Measurements from ENCODE around the gene STMND1.

The STMND1 gene

DNA sequence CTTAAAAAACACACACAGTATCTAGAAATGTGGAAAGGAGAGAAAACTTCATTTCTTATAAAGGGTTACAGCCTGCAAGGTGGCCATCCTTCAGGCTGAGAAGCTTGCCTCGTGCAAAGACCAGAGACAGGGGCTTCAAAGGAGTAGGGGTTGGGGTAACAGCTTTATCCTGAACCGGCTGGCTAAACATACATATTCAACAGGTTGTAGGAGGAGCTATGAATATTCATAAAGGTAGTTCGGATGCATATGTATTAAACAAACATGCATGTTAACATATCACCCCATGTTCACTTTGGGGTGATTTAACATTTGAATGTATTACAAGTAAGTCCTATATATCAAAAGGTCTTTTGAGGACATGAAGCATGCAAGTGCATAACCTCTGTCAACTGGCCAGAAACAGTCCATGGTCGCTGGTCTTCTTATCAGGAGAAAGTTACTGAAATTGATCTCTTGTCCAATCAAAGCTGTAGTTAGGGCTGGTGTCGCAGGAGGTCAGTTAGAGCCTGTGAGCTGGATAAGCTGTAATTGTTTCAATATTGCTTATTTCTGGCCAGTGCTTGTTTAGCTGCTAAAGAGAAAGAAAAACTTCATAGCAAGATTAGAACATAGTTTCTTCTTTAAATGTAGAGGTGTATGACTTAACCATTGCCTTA, 2.3 kb upstream of the STMND1 start:
- no peak for FAIRE-seq

GRCh38 chr6:17100806-17101205, 1.0 kb upstream of the STMND1 start:
- no peak for FAIRE-seq

GRCh38 chr6:17102258-17102870, 514 bp downstream of the STMND1 start:
- no peak for FAIRE-seq

DNA sequence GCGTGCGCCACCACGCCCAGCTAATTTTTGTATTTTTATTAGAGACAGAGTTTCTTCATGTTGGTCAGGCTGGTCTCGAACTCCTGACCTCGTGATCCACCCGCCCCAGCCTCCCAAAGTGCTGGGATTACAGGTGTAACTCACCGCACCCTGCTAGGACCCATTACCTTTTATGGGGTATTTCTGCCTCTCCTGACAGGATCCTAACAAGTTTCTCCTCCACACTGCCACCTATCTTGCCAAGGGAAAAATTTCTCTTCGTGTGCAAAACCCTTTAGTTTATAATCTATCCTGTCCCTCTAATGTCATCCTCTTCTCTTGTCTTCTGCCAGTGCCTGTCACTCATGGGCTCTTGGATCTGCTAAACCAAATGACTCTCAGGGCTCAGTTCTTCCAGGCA, 1.9 kb downstream of the STMND1 start:
- FAIRE-seq, result no peak

- FAIRE-seq, result peak; percentile 95
Measured at GRCh38 chr6:17107863-17108262, 6.0 kb downstream of the STMND1 start.

GRCh38 chr6:17115251-17116116, 13.6 kb downstream of the STMND1 start:
- peak; percentile 99 for FAIRE-seq

DNA sequence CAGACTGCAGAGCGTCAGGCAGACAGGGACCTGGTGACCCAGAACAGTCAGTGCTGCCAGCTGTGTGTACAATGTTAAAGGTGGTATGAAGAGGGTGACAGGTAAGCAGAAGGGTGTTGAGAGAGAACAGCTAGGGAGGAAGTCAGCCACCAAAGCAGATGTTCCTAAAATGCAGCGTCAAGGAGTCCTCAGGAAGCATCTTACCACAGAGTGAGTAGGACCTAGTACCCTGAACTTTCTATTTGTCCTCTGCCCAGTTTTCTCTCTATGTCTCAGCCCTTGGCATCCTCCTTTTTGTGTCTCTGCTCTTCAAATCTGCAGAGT, 14.2 kb downstream of the STMND1 start:
- no peak for FAIRE-seq

DNA sequence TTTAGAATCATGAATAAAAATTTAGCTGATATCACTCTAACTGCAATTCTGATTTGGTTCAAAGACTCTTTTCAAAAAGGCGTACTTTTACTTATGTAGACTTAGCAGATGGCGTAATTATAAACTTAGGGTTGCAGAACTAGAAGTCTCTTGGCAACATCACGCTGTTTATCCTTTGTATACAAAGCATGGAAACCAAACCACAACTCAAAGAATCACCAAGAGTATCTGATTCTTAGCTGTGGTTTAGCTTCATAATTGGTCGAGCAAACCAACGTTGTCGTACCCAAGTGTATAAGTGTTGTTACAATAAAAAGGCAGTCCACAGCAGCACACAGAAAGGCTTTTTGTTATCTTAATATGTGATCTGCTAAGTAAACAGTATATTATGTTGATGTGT, 18.2 kb downstream of the STMND1 start:
- FAIRE-seq, result no peak

DNA sequence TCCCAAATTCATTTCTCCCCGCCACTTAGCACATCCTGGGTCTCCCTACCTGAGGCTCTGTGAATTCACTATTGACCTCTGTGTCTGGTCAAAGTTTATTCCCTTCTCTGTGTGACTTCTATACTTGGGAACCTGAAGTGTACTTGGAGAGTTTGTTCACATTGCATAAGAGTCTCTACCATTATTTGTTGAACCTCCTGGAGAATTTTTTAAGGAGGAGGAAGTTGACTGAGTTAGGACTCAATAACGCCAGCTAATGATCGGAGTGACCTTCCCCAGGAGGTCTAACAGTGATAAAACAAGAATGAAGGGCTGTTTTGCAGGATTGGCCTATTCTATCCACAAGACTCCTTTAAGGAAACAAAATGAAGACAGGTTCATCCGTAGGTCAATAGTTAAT, 23.6 kb downstream of the STMND1 start:
- FAIRE-seq, result no peak

- no peak for FAIRE-seq
Measured at GRCh38 chr6:17130786-17131185, 28.9 kb downstream of the STMND1 start.

DNA sequence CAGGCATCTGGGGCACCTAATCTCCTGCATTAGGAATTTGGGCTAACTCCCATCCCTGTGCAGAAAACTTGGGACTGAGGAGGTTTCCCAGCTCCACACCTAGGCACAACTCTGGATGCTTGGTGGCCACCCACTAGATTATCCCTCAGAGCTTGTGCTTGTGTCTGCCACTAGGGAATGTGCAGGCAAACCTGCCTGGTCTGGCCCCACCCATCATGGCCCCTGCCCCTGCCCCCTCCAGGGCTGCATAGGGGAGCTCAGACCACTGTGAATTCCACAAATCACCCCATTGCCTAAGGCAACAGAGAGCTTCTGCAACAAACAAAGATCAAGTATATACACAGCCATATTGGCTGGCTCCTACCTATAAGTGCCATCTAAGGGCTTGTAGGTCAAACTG, 31.1 kb downstream of the STMND1 start:
- FAIRE-seq, result no peak

DNA sequence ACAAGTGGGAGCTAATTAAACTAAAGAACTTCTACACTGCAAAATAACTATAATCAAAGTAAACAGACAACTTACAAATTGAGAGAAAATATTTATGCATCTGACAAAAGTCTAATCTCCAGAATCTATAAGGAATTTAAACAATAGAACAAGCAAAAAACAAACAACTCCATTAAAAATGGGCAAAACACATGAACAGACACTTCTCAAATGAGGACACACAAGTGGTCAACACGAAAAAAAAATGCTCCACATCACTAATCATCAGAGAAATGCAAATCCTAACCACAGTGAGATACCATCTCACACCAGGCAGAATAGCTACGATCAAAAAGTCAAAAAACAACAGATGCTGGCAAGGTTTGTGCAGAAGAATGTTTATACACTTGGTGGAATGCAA, 36.2 kb downstream of the STMND1 start:
- FAIRE-seq, result no peak

- FAIRE-seq, result no peak
Measured at GRCh38 chr6:17144016-17144415, 42.2 kb downstream of the STMND1 start.

DNA sequence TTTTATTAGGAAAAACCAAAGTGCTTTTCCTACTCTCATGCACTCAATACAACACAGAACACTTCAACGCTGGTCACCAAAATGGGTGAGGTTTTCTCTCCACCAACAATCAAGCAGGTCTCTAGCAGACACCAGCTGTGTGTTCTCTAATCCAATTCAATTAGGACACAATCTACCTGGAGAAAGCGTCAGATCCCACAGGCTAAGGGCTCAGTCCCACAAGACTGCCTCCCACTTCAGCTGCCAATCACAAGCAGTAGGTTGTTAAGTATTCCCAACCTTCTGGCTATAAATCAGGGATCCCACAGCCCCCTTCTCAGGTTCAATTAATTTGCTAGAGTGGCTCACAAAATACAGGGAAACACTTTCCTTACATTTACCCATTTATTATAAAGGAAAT, 47.7 kb downstream of the STMND1 start:
- no peak for FAIRE-seq

GRCh38 chr6:17150096-17150495, 48.2 kb downstream of the STMND1 start:
- FAIRE-seq, result no peak

DNA sequence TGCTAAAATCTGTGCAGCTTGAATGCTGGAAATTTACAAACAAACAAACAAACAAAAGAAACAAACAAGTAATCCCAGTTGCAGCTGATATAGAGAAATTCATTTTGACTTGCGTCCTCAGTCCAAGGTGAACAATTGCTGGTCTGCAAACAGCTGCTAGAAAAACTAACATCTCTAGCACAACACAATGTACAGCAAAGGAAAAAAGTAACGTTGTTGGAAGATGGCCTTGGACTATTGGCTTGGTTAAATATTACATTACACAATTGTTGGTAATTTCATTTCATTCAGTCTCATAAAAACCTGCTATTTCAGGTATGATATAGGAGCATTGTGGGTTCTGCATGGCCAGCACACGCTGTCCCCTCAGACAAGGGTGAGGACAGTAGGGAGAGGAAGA, 50.0 kb downstream of the STMND1 start:
- no peak for FAIRE-seq

DNA sequence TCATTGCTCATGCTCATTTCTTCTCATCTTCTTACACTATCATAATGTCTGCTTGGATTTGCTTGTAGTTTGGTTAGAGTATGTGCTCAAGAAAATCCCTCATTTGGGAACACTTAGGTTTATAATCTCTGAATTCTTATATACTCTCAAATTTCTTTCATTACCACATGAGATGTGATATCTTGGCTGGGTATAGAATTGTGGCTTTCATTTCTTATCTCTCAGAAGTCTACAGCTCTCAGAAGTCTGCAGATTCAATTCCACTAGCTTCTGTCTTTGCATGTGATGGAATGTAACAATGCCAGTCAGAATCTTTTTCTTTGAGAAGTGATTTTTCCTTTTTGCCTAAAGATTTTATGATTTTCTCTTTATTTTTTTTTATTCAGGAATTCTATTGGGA, 50.9 kb downstream of the STMND1 start:
- FAIRE-seq, result no peak

- FAIRE-seq, result peak; percentile 88
Measured at GRCh38 chr6:17156112-17156921, 54.5 kb downstream of the STMND1 start.

DNA sequence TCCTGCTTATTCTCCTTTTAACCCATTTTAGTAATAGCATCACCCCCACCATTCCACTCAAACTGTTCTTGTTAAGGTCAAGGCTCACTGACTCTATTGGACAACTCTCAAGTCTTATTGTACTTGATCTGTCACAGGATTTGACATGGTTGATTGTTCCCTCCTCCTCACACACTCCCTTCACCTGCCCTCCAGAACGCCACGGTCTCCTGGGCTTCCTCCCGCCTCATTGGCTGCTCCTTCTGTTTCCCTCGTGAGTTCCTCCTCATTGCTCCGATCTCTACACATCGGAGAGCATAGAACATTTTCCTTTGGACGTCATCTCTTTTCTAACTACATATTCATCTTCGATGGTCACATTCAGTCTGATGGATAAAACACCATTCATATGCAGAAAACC, 55.1 kb downstream of the STMND1 start:
- FAIRE-seq, result no peak

DNA sequence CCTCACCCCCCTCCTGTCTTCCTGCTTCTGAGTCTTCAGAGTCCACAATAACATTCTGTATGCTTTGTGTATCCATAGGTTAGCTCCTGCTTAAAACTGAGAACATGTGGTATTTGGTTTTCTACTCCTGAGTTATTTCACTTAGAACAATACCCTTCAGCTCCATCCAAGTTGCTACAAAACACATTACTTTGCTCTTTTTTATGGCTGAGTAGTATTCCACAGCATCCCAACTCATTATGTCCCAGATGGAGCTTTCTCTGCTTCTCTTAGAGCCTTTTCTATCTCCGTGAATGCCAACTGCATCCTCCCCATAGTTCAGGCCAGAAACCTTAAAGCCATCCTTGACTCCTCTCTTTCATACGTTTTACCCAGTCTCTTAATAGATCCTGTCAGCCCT, 55.8 kb downstream of the STMND1 start:
- FAIRE-seq, result no peak

GRCh38 chr6:17159240-17159639, 57.4 kb downstream of the STMND1 start:
- FAIRE-seq, result no peak

GRCh38 chr6:17161076-17161475, 59.2 kb downstream of the STMND1 start:
- FAIRE-seq, result no peak

DNA sequence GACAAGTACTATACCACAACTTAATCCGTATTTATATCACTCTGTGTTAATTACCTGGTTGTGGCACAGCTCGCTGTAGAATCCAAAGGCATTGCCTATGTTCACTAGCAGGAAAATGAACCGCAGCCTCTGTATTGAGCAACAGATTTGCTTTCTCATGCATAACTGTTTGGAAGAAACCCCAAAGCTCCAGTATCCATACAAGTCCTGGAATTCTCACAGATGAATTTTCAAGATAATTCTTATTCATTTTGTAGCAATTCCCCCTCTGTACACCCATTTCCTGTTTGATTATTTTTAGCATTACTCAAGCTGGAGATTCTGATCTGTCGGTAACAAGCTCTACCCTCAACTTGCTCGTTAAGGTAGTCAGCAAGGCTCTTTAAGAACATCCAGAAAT, 63.5 kb downstream of the STMND1 start:
- FAIRE-seq, result no peak
